ENCODE measurements around the gene CLSTN3.

GRCh38 chr12:7096979-7097378 lies 33.2 kb upstream of the CLSTN3 start:
- TF ChIP-seq CTCF (IDR thresholded peaks at IDR 0.05; ENCODE audit: low read length) (no peak), EZH2phosphoT487 (IDR thresholded peaks at IDR 0.05; ENCODE audit: low read length) (no peak)
